AG04449 (cell line): ENCODE measurements around the gene GIMAP8.

ENCODE experiments used
- CTCF ChIA-PET: fragments of 350-600 bp; formaldehyde crosslinking; extraction: SDS; loops from one replicate; lab custom pipeline; 2021; ENCODE audit warnings: antibody characterized with exemption; lab: Yijun Ruan, JAX
- POLR2A ChIA-PET: fragments of 400-600, 350-600 bp; formaldehyde crosslinking; extraction: SDS; loops from one replicate; lab custom pipeline; 2020; ENCODE audit warnings: antibody characterized with exemption, inconsistent platforms; lab: Yijun Ruan, JAX
- DNase-seq: peaks from one replicate; pipeline ENCODE4 v3.0.0-alpha.2; 2010; ENCODE audit warnings: low read depth, low spot score
- H3K4me3 ChIP-seq: 2 replicates; pipeline ENCODE4 v1.5.1; 2011; ENCODE audit warnings: low read depth, mild to moderate bottlenecking, control low read depth, low read length
- TF ChIP-seq, protein P1 (sequence below): IDR thresholded peaks from one replicate; pipeline ENCODE4 v1.5.1; 2011; ENCODE audit warnings: mild to moderate bottlenecking, moderate library complexity, low read length, control low read depth, inconsistent platforms; ENCODE audit not compliant: insufficient read depth; ENCODE audit errors: missing control alignments

The GIMAP8 gene

DNA sequence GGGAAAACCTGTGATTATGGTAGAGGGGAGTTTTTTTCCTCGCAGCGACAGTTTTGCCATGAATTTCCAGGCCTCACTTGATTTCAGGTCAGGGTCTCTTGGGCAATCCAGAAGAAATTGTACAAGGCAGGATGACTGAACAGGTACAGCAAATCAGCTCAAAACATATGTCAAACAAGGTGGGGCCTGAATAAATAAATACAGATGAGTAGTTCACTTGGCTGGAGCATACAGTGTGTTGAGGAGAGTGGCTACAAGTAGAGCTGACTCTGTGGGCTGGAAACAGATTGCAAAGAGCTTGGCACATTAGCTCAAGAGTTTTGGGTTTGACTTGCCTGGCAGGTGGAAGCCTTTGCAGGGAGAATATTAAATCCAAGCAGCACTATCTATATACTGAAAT, 15.0 kb downstream of the GIMAP8 start:
- TF ChIP-seq, protein P1, sequence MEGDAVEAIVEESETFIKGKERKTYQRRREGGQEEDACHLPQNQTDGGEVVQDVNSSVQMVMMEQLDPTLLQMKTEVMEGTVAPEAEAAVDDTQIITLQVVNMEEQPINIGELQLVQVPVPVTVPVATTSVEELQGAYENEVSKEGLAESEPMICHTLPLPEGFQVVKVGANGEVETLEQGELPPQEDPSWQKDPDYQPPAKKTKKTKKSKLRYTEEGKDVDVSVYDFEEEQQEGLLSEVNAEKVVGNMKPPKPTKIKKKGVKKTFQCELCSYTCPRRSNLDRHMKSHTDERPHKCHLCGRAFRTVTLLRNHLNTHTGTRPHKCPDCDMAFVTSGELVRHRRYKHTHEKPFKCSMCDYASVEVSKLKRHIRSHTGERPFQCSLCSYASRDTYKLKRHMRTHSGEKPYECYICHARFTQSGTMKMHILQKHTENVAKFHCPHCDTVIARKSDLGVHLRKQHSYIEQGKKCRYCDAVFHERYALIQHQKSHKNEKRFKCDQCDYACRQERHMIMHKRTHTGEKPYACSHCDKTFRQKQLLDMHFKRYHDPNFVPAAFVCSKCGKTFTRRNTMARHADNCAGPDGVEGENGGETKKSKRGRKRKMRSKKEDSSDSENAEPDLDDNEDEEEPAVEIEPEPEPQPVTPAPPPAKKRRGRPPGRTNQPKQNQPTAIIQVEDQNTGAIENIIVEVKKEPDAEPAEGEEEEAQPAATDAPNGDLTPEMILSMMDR = no peak
- CTCF ChIA-PET = interaction anchor here (1.0 kb wide), 1 partner anchor 16 kb away, joined by 3 read pairs; no protein-coding TSS in a partner anchor
- POLR2A ChIA-PET = no interaction called here

DNA sequence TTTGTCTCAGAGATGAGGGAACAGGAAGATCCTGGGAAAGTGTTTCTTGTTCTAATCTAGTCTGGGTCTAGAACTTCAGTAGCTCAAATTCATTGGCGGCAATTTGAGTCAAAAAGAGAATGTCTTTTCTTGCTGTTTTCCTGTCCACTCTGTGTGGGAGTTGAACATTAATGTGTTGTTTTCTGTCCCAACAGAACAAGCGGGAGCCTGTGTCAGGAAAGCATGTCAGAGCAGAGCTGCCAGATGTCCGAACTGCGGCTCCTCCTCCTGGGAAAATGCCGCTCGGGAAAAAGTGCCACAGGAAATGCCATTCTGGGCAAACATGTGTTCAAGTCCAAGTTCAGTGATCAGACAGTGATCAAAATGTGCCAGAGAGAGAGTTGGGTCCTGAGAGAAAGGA, 16.0 kb downstream of the GIMAP8 start:
- POLR2A ChIA-PET = no interaction called here
- DNase-seq = no peak
- TF ChIP-seq, protein P1 = no peak
- CTCF ChIA-PET = no interaction called here
- H3K4me3 ChIP-seq = no peak overlapping the region

More for the DNA sequence above, 15.0 kb downstream of the GIMAP8 start:
- H3K4me3 ChIP-seq = no peak overlapping the region
- no peak for DNase-seq

DNA sequence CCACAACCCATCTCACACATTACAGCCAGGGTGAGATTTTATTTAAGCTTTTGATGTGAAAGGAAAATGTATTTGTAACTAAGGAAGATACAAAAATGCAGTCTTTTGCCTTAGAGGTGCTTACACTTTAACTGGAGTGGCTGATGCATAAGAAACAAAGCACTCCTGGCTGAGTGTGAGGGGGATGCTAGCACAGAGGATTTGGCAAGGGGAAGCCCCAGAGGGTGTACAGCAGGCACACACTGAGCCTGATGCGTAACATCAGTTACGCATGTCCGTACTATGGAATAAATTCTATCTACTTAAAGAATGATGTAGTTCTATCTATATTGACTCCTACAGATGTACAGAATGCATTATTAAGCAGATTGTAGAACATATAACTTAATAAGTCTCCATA, 17.8 kb downstream of the GIMAP8 start:
- TF ChIP-seq, protein P1 = no peak
- CTCF ChIA-PET = no interaction called here

DNA sequence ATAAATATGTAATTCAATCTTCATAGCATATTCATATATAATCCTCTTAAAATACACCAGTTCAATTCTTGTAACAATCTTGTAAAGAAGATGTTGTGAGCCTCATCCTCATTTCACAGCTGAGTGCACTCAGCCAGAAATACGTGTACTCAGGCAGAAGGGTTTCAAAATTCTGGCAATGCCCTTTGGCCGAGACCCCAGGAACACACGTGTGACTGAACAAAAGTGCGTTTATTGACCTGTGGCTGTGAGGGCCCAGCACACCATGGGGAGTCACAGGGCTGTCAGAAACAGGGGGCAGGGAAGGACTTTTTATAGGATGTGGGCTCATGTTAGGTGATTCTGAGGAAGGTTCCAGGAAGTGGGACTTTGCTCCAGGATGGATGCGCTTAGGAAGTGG, 21.5 kb downstream of the GIMAP8 start:
- ChIA-PET CTCF (no interaction called here), POLR2A (no interaction called here)
- no peak overlapping the region for H3K4me3 ChIP-seq
- TF ChIP-seq, protein P1 = no peak
- DNase-seq = no peak

More for the DNA sequence above, 17.8 kb downstream of the GIMAP8 start:
- no peak for DNase-seq
- no peak overlapping the region for H3K4me3 ChIP-seq
- POLR2A ChIA-PET = no interaction called here

DNA sequence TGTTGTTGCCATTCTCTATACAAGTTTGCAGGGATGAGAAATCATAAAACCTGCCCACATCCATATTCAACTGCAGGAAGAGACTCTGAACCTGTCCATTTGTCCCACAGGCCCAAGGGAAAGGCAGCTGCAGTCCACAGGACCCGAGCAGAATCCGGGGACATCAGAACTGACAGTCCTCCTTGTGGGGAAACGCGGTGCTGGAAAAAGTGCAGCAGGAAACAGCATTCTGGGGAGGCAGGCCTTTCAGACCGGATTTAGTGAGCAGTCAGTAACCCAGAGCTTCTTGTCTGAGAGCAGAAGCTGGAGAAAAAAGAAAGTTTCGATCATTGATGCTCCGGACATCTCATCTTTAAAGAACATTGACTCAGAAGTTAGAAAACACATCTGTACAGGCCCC, 23.5 kb downstream of the GIMAP8 start:
- no peak overlapping the region for H3K4me3 ChIP-seq
- no peak for DNase-seq
- TF ChIP-seq, protein P1 = no peak
- ChIA-PET CTCF (no interaction called here), POLR2A (no interaction called here)

DNA sequence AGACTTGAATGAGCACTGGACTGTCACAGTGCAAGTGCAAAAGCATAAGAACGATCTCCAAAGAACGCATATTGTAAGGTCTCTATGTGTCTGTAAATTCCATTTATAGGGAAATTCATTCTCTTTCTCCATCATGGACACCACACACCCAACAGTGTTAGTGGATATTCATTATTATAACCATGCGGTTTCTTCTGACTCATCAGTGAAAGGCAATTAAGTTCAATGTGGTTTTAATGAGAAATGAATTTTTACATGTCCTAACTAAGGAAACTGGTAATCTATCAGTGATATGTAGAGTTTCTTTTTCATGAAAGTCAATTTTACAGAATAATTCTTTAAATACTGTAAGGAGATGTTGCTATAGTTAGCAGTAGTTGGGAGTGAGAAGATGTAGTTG, 25.9 kb downstream of the GIMAP8 start:
- POLR2A ChIA-PET = no interaction called here

More for the DNA sequence above, 25.9 kb downstream of the GIMAP8 start:
- TF ChIP-seq, protein P1 = no peak
- no peak for DNase-seq
- CTCF ChIA-PET = no interaction called here
- no peak overlapping the region for H3K4me3 ChIP-seq
